Activated effector memory CD4-positive, alpha-beta T cell treated with Interleukin-2 at 50 U/mL for 16 hours (primary cell): ENCODE measurements around the gene TUSC2.
A peak's percentile ranks its signal among the peaks of the same experiment; 100 is the strongest.

Experiments used
- DNase-seq: peaks from one replicate; pipeline ENCODE4 v3.0.0-alpha.2; 2020

Gene TUSC2, protein sequence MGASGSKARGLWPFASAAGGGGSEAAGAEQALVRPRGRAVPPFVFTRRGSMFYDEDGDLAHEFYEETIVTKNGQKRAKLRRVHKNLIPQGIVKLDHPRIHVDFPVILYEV

DNA sequence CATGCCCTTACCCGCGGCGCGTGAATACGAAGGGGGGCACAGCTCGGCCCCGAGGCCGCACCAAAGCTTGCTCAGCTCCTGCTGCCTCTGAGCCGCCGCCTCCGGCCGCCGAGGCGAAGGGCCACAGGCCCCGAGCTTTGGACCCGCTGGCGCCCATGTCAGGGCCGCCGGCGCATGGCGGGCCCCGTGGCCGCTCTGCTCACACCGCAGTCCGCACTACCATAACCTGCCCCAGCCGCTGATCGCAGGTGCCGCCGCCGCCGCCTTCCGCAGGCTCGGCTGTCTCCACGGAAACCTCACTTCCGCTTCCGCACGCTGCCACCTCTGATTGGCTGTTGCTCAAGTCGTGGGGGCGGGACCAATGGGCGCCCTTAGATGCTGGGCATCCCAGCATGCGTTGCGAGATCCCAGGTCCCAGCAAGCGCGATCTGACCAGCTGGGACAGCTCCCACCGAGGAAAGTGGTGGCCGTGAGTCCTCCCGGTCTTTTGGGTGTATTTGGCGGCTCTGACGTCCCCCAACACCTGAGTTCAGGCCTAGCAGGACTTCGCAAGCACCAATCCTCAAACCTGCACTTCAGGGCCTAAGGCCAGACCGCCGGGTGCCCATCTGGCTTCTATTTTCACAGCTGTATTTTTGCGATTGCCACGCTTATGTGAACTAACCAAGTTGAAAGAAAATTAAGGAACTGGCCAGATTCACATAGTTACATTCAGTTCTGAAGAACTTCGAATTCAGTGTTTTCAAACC, at the start of gene TUSC2:
Gene TUSC2, minus strand, starts transcription at position 281 of the 749 bp plus-strand sequence. Its CDS starts 124 bp downstream, at position 157.
- peak; percentile 92 for DNase-seq

DNA sequence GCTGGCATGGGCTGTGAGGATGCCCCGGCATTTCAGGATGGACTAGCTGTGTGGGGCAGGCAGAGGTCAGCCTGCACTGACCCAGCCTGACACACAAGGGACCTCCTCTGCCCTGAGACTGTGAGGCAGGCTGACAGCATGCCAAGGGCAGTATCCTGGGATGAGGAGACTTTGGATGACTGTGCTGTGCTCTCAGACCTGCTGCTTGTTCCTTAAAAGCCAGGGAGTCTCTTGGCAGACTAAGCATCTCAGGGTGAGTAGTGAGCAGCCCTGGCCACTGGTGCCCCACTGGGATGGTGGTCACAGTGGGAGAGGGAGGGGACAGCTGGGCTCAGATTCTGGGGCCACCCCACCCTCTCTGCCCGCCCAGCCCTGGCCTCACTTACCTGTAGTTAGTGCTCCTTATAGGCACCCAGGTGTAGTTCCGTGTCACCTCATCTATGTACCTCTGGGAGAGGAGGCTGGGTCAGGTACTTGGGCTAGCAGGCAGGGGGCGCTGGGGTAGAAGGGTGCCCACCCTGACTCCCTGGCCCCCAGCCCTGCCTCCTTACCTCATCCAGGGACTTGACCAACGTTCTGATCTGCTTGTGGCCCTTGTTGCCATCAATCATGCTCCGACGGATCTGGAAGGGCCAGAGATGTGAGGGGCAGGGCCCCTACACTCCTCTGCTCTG, 47.4 kb upstream of the TUSC2 start:
- no peak for DNase-seq

GRCh38 chr3:50374363-50375257, 46.6 kb upstream of the TUSC2 start:
- DNase-seq: no peak

DNA sequence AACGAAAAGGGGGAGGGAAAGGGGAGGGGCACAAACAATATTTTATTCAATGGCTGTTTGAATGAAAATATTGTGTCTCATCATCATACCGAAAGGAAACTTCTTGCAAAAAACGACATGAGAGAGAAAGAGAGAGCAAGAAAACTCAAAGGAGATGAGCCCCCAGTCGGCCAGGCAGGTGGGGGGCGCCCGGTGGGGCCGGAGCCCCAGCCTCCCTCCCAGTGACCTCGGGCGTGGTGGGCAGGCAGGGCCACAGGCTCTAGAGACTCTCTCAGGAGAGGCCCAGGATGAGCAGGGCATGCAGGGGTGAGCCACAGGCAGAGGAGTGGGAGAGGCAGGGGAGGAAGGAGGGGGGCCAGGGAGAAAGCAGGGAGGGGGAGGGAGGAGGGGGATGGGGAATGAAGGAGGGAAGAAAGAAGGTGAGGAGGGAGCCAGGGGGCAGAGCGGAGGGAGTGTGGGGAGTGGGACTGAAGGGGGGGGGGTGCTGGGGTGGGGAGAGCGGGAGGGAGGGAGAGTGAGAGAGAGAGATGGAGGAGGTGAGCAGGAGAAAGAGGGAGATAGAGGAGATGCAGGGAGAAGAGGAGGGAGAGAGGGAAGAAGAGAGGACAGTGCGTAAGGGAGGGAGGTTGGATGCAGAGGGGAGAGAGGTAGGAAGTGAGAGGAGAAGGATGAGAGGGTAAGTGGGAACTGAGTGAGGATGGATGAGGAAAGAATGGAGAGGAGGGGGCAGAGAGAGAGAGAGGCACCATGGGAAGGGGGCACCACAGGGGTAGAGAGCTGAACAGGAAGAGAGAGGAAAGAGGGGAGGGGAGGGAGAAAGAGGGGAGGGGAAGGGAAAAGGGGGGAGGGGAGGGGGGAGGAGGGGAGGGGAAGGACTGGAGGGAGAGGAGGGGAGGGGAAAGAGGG, 45.4 kb upstream of the TUSC2 start:
- no peak for DNase-seq

GRCh38 chr3:50372349-50372748, 44.3 kb upstream of the TUSC2 start:
- DNase-seq: no peak

GRCh38 chr3:50371133-50371685, 43.2 kb upstream of the TUSC2 start:
- DNase-seq: no peak

DNA sequence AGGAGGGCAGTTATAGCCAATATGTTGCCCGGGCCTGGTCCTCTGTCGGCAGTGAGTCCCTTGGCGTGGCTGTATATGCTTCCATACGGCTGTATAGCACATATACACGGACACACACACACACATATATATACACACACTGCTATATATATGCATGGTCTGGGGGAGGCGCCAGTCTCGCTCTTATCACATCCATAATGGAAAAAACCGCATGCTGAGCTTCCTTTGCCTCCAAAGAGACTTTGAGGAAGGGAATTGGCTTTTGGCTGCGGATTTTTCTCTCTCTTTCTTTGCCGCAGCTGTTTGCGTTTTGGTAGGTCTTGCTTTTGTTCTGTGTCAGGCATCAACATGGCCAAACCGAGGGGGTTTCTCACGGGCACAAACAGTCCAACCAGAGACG, 42.6 kb upstream of the TUSC2 start:
- DNase-seq: no peak

DNA sequence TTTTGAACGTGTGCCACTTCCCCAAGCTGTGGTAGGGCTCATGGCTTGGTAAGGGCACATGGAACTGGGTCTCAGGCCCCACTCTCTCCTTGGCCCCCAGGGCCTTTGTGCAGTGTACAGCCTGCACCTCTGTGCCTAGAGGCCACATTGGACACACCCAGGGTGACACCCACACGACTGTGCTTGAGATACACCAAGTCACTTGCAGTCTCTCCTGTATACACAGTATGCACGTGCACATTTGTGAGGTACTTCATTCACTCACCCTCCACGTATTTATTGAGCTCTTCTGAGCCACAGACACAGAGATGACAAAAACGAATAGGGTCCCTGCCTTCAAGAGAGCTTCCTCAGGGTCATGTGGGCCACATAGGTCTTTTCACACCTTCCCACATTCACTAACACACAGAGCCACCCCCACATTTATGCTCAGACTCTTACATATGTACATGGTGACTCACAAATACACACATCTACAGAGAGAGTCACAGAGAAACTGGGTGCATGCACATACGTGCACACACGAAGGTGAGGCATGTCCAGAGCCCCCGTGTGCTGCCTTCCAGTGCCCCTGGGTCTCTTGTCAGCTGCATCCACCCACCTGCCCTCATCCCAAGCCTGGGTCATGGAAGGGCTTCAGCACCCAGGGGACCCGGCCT, 41.1 kb upstream of the TUSC2 start:
- no peak for DNase-seq

- no peak for DNase-seq
Measured at GRCh38 chr3:50365842-50366220, 37.8 kb upstream of the TUSC2 start.

GRCh38 chr3:50365080-50365841, 37.2 kb upstream of the TUSC2 start:
- DNase-seq: peak; percentile 92

- no peak for DNase-seq
Measured at GRCh38 chr3:50364573-50365079, 36.6 kb upstream of the TUSC2 start.

DNA sequence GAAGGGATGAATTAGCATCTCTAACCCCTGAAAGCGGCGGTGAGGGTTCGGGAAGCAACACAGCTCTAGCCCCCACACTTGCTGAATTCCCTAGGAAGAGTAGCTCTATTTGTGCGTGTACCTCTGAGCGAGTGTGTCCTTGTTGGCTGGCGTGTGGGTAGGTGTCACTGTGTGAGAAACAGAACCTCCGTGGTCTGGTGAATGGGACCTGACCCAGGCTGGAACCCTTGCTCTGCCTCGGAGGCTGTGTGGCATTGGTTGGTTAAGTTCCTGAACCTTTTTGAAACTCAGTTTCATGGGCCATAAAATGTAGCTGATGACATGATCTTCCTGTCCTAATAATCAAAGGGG, 31.7 kb upstream of the TUSC2 start:
- no peak for DNase-seq

DNA sequence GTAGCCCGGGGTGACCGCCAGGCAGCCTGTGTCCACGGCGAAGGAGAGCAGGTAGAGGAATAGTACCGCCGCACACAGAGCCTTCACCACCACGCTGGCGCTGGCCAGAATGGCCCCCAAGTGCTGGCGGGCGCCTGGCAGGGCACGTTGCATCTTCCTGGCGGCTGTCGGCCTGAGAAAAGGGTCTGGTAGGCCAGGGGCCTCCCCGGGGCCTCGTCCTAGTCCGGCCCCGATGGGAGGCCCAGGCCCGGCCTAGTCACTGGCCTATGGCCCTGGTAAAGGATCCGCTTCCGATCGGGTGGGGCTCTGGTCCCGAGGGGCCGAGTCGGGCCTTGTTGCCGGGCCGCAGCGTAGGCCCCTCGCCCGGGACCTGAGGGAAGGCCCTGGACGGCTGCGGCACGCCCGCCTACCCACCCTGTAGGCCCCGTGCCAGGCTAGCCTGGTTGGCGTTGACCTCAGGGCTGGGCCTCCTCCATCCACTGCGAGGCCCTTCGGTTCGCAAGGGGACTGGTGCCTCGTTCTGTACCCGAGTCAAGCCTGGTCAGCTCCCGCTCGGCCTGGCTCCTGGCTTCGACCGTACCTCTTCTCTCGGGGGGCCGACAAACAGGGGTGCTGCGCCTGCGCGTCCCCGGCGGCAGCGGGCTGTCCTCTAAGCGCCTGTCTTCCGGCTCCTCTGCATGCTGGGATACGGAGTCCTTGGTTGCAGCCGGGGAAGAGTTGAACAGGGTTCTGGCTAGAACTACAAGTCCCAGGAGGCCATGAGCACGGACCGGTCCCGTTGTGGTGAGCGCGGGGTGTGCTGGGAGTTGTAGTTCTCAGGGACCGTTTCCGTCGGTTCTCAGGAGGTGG, 31.1 kb upstream of the TUSC2 start, which contains the start of gene TMEM115:
Gene TMEM115, minus strand, starts transcription at position 611 of the 849 bp plus-strand sequence. Its CDS starts 458 bp downstream, at position 153.
- peak; percentile 90 for DNase-seq

DNA sequence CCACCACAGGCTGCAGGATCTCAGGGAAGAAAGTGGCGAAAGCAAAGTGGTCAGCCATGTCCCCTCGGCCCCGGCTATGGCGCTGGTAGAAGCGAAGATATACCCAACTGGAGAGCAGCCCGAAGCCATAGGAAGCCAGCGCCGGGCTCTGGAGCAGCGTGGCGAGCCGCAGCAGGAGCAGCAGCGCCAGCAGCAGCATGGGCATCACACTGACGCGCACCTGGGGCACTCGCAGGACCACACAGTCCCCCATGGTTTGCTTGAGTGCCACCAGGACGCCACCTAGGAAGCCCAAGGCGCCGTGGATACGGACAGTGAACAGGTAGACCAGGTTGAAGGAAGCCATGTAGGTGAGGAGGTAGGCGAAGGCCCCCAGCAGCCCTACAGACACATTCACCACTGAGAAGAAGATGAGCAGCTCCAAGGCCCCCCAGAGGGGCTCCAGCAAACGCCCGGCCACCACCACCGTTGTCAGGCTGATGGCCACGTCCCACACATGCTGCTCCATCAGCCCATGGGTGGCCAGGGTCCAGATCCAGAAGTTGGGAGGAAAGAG, 30.4 kb upstream of the TUSC2 start:
- DNase-seq: no peak

DNA sequence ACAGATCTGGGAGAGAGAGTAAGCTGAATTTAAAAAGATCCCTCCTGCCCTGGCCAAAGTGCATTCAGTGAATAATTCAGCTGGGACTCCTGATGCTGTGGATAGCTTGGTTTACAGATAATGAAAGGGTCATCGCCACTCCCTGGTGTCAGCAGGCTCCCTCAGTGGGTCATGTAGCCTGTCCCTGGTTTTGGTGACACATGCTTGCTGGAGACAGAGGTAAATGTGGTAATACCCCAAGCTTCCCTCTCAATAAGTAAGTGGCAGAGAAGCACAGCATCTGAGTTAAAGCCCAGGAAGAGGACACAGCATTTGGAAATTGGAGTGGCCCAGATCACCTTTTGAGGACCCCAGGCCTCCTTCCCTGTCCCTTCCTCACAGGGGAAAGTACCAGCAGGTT, 29.5 kb upstream of the TUSC2 start:
- no peak for DNase-seq

- DNase-seq: no peak
Measured at GRCh38 chr3:50356553-50356952, 28.5 kb upstream of the TUSC2 start.

DNA sequence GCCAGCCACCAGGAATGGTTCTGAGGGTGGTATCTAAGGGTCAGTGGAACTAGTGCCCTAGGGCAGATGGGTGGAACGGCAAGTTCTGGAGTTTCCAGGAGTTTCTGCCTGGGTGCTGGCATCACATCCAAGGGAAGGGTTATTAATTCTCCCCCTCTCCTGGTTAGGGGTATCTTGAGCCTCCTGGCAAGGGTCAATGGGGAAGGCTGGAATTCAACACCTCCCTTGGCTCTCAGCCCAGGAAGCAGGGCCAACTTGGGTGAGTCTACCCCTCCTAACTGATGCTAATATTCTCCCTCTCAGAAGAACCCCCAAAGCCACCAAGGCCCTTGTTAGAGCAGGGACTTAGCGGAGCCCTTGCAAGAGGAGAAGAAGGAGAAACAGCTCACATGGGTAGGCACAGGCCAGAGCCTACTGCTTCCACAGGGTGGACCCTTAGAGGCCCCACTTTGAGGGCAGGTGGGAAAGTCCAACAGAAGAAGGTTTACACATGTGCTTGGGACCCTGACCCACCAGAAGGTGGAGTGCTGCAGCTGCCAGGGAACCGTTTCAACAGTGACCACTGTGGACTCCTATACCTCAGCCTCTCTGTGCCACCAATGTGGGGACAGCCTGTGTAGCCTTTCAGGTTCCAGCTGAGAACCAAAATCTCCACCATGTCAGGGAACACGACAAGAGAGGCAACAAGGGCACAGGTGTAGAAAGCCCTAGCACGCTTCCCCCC, 28.0 kb upstream of the TUSC2 start:
- no peak for DNase-seq

- no peak for DNase-seq
Measured at GRCh38 chr3:50354850-50355249, 26.8 kb upstream of the TUSC2 start.
